GM23338 (cell line): ENCODE measurements around the gene HNF4A. TPM values are rescaled to one million over a fixed set of nuclear protein-coding genes. Genes with fewer than 3 reads are reported as not detected.

Source experiments
- ATAC-seq: fragments of 200-7000 bp; cut with Tn5 transposase; 3 replicates; pipeline ENCODE4 v1.9.1; 2020
- DNase-seq: peaks from one replicate; pipeline ENCODE4 v3.0.0-alpha.2; 2015; ENCODE audit warnings: low spot score
- H2AFZ ChIP-seq: fragments of 200-600 bp; sonication (generic); 2 replicates; pipeline ENCODE4 v1.8.0; 2016; ENCODE audit warnings: antibody characterized with exemption, mild to moderate bottlenecking, moderate library complexity
- H3F3A ChIP-seq: fragments of 200-600 bp; sonication (generic); replicated peaks from 2 replicates; pipeline ENCODE4 v1.8.0; 2017; ENCODE audit warnings: antibody characterized with exemption, mixed run types, low read depth
- H3K27ac ChIP-seq: fragments of 200-600 bp; sonication (generic); 2 replicates; pipeline ENCODE4 v1.6.1; 2016; ENCODE audit warnings: low read depth
- H3K27me3 ChIP-seq: fragments of 200-600 bp; sonication (generic); 2 replicates; pipeline ENCODE4 v1.8.0; 2016; ENCODE audit warnings: mild to moderate bottlenecking, mixed run types, moderate library complexity; ENCODE audit not compliant: insufficient read depth
- H3K36me3 ChIP-seq: fragments of 200-600 bp; sonication (generic); 2 replicates; pipeline ENCODE4 v1.8.0; 2016; ENCODE audit warnings: mild to moderate bottlenecking; ENCODE audit not compliant: insufficient read depth
- H3K4me1 ChIP-seq: fragments of 200-600 bp; sonication (generic); 2 replicates; pipeline ENCODE4 v1.8.0; 2016; ENCODE audit warnings: mild to moderate bottlenecking, moderate library complexity; ENCODE audit not compliant: insufficient read depth
- H3K4me2 ChIP-seq: fragments of 200-600 bp; sonication (generic); 2 replicates; pipeline ENCODE4 v1.7.1; 2017; ENCODE audit warnings: mixed run types
- H3K4me3 ChIP-seq: fragments of 200-600 bp; sonication (generic); 2 replicates; pipeline ENCODE4 v1.6.1; 2016; ENCODE audit warnings: mixed run types
- H3K79me2 ChIP-seq: fragments of 200-600 bp; sonication (generic); replicated peaks from 2 replicates; pipeline ENCODE4 v1.8.0; 2017; ENCODE audit warnings: mild to moderate bottlenecking; ENCODE audit not compliant: insufficient read depth
- H3K9me2 ChIP-seq: fragments of 200-600 bp; sonication (generic); 2 replicates; pipeline ENCODE4 v1.8.0; 2017; ENCODE audit not compliant: insufficient read depth
- H4K20me1 ChIP-seq: fragments of 200-600 bp; sonication (generic); replicated peaks from 2 replicates; pipeline ENCODE4 v1.8.0; 2017; ENCODE audit warnings: mild to moderate bottlenecking; ENCODE audit not compliant: insufficient read depth
- H3K27ac Mint-ChIP-seq: 2 replicates; pipeline ENCODE4 v1.8.0; 2020; ENCODE audit warnings: inconsistent platforms, mild to moderate bottlenecking, moderate library complexity, mixed read lengths
- H3K27me3 Mint-ChIP-seq: 3 replicates; pipeline ENCODE4 v1.8.0; 2022; ENCODE audit warnings: low read depth, mild to moderate bottlenecking, moderate library complexity, mixed read lengths, inconsistent platforms; ENCODE audit not compliant: insufficient read depth, poor library complexity
- H3K36me3 Mint-ChIP-seq: 3 replicates; pipeline ENCODE4 v1.8.0; 2021; ENCODE audit warnings: low read depth, mild to moderate bottlenecking, inconsistent platforms, moderate library complexity, mixed read lengths
- H3K4me1 Mint-ChIP-seq: 3 replicates; pipeline ENCODE4 v1.8.0; 2020; ENCODE audit warnings: mild to moderate bottlenecking, inconsistent platforms, mixed read lengths
- H3K4me3 Mint-ChIP-seq: 3 replicates; pipeline ENCODE4 v1.8.0; 2021; ENCODE audit warnings: moderate library complexity, mild to moderate bottlenecking, inconsistent platforms, mixed read lengths
- H3K9me3 Mint-ChIP-seq: 3 replicates; pipeline ENCODE4 v1.8.0; 2020; ENCODE audit warnings: moderate library complexity, mild to moderate bottlenecking, inconsistent platforms, mixed read lengths
- CREB1 ChIP-seq: fragments of 250-450 bp; sonication (Bioruptor Pico); IDR thresholded peaks from 2 replicates; pipeline ENCODE4 v1.5.0; 2020; ENCODE audit warnings: low read depth, mild to moderate bottlenecking, moderate library complexity
- CTCF ChIP-seq, 2 experiments: fragments of 200-600 bp in 1 of 2; sonication (generic) in 1 of 2; conservative IDR thresholded peaks; 2 replicates each; pipeline versions ENCODE4 v1.5.1 to v1.6.1; 2016 to 2017; ENCODE audit warnings: antibody characterized with exemption in 2 of 2, low read depth in 2 of 2, mild to moderate bottlenecking in 2 of 2, moderate library complexity in 1 of 2
- EZH2 ChIP-seq: fragments of 200-600 bp; sonication (generic); IDR thresholded peaks from one replicate; pipeline ENCODE4 v1.8.0; 2017; ENCODE audit warnings: antibody characterized with exemption, mild to moderate bottlenecking, low read depth; ENCODE audit not compliant: unreplicated experiment
- EZH2phosphoT487 ChIP-seq: fragments of 200-600 bp; sonication (generic); IDR thresholded peaks from one replicate; pipeline ENCODE4 v1.8.1; 2018; ENCODE audit warnings: antibody characterized with exemption; ENCODE audit not compliant: unreplicated experiment
- NANOG ChIP-seq: IDR thresholded peaks from 2 replicates; pipeline ENCODE4 v1.6.1; 2016; ENCODE audit warnings: antibody characterized with exemption, borderline replicate concordance
- REST ChIP-seq: IDR thresholded peaks from one replicate; pipeline ENCODE4 v1.6.1; 2018; ENCODE audit warnings: antibody characterized with exemption; ENCODE audit not compliant: unreplicated experiment
- STAT1 ChIP-seq: IDR thresholded peaks from one replicate; pipeline ENCODE4 v1.6.1; 2016; ENCODE audit warnings: antibody characterized with exemption; ENCODE audit not compliant: unreplicated experiment
- ZNF114 ChIP-seq: fragments of 250-450 bp; sonication (Bioruptor Pico); IDR thresholded peaks from 2 replicates; pipeline ENCODE4 v1.5.0; 2020; ENCODE audit warnings: mild to moderate bottlenecking, moderate library complexity
- ZNF331 ChIP-seq: fragments of 250-450 bp; sonication (Bioruptor Pico); IDR thresholded peaks from 2 replicates; pipeline ENCODE4 v1.5.0; 2020; ENCODE audit warnings: low read depth, mild to moderate bottlenecking, moderate library complexity
- polyA plus RNA-seq: library from polyadenylated mRNA; unstranded; fragments of >200 nt; fragmentation: Nextera tagmentation; extraction: Ambion mirVana; gene quantifications from 2 replicates; pipeline ENCODE4 v1.2.1, GENCODE V29; 2016
- total RNA-seq: library from RNA; depleted of rRNA; stranded (reverse); fragments of >200 nt; shearing (Covaris generic); gene quantifications from 2 replicates; pipeline ENCODE4 v1.2.3, GENCODE V29; 2014
- TF ChIP-seq, protein P1 (sequence below): IDR thresholded peaks from 2 replicates; pipeline ENCODE4 v1.6.1; 2016; ENCODE audit warnings: antibody characterized with exemption

Gene HNF4A
- total and polyA plus RNA-seq, 2 experiments from 2014 or later: not detected

- ATAC-seq (peak; percentile 82), DNase-seq (no peak)
- no peak overlapping the region for H3K4me3 ChIP-seq
- no peaks in the 10 kb centered on the region for H3K9me2 ChIP-seq
- Mint-ChIP-seq H3K27ac (no peak overlapping the region), H3K4me1 (peaks cover 4% of the 10 kb centered on the region; the same call in 1 of the 3 replicates), H3K4me3 (no peak overlapping the region), H3K36me3 (no peaks in the 10 kb centered on the region), H3K27me3 (peaks cover 8% of the 10 kb centered on the region), H3K9me3 (no peaks in the 10 kb centered on the region)
- no peak for TF ChIP-seq STAT1
- H3F3A ChIP-seq: no peaks in the 10 kb centered on the region
- no peaks in the 10 kb centered on the region for H3K4me1 ChIP-seq
- peak overlapping the region; percentile 83 for H2AFZ ChIP-seq
- no peak overlapping the region for H3K4me2 ChIP-seq
- H3K27ac ChIP-seq: no peak overlapping the region
- H3K27me3 ChIP-seq: no peaks in the 10 kb centered on the region
- no peaks in the 10 kb centered on the region for H3K79me2 ChIP-seq
- H4K20me1 ChIP-seq: no peaks in the 10 kb centered on the region
- no peaks in the 10 kb centered on the region for H3K36me3 ChIP-seq
Measured at GRCh38 chr20:44370639-44371218, 15.2 kb downstream of the HNF4A start.

DNA sequence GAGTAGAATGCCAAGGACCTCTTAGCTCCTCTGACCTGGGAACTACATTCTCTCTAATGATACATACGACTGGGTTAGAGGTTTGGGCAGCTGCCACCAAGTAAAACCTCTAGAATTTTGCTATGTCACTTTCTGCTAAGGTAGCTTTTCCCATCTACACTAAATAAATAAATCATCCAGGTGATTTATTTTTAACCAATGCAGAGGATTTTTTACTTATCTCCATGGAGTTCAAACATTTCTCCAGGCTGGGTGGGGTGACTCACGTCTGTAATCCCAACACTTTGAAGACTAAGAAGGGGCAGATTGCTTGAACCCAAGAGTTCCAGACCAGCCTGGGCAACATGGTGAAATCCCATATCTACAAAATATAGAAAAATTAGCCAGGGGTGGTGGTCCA lies 27.1 kb downstream of the HNF4A start:
- no peak overlapping the region for H3K4me2 ChIP-seq
- Mint-ChIP-seq H3K9me3 (no peaks in the 10 kb centered on the region), H3K27ac (no peak overlapping the region), H3K36me3 (no peaks in the 10 kb centered on the region), H3K27me3 (peaks cover under 1% of the 10 kb centered on the region), H3K4me3 (no peak overlapping the region), H3K4me1 (no peaks in the 10 kb centered on the region)
- no peak overlapping the region for H2AFZ ChIP-seq
- H3F3A ChIP-seq: no peaks in the 10 kb centered on the region
- ATAC-seq: no peak
- H3K27me3 ChIP-seq: no peaks in the 10 kb centered on the region
- H3K27ac ChIP-seq: no peak overlapping the region
- no peaks in the 10 kb centered on the region for H3K79me2 ChIP-seq
- no peak for TF ChIP-seq REST
- no peak for TF ChIP-seq EZH2
- TF ChIP-seq CTCF (conservative IDR thresholded peaks at IDR 0.05; ENCODE audit: low read depth in 2 of 2): no peak
- TF ChIP-seq, protein P1, sequence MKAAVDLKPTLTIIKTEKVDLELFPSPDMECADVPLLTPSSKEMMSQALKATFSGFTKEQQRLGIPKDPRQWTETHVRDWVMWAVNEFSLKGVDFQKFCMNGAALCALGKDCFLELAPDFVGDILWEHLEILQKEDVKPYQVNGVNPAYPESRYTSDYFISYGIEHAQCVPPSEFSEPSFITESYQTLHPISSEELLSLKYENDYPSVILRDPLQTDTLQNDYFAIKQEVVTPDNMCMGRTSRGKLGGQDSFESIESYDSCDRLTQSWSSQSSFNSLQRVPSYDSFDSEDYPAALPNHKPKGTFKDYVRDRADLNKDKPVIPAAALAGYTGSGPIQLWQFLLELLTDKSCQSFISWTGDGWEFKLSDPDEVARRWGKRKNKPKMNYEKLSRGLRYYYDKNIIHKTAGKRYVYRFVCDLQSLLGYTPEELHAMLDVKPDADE: no peak
- TF ChIP-seq NANOG: no peak
- no peak for TF ChIP-seq CREB1 (CRISPR knock-in tag)
- no peak for TF ChIP-seq EZH2phosphoT487
- TF ChIP-seq ZNF331: no peak
- no peak for TF ChIP-seq ZNF114 (CRISPR knock-in tag)
- H3K9me2 ChIP-seq: no peaks in the 10 kb centered on the region
- no peak for DNase-seq
- H4K20me1 ChIP-seq: no peaks in the 10 kb centered on the region
- H3K4me3 ChIP-seq: no peak overlapping the region
- no peaks in the 10 kb centered on the region for H3K36me3 ChIP-seq
- H3K4me1 ChIP-seq: no peaks in the 10 kb centered on the region
